ENCODE results near the gene SKA1. TPM values are rescaled to one million over a fixed set of nuclear protein-coding genes. Genes with fewer than 3 reads are reported as not detected.

The SKA1 gene
- total and polyA plus RNA-seq, 9 of the 15 experiments (the other 6 are each of a cell fraction or from before 2014, with no cell fraction given): 27.8 to 67.2 (median 41.9) TPM

- no peak for TF ChIP-seq AFF4 (CRISPR knock-in tag; IDR thresholded peaks at IDR 0.05)
- TF ChIP-seq E4F1 (CRISPR knock-in tag; IDR thresholded peaks at IDR 0.05; ENCODE audit: borderline replicate concordance): no peak
These were observed 50.2 kb downstream of the SKA1 start (continued) for GRCh38 chr18:50424877-50425690.
